Activated CD4-positive, alpha-beta T cell treated with anti-CD3 and anti-CD28 coated beads, Interleukin-2, amount 50 U/mL, for 16 hours (primary cell): ENCODE data around the gene BIK.

Source experiments
- DNase-seq: peaks from one replicate; pipeline ENCODE4 v3.0.0-alpha.2; 2020

The BIK gene

GRCh38 chr22:43106302-43106701 is 4.2 kb upstream of the BIK start:
- no peak for DNase-seq

- DNase-seq = no peak
These were observed 1.0 kb upstream of the BIK start for GRCh38 chr22:43109511-43109910.

GRCh38 chr22:43109921-43110443 is 568 bp upstream of the BIK start:
- DNase-seq = no peak

- peak; percentile 10 for DNase-seq
These were observed 525 bp downstream of the BIK start for GRCh38 chr22:43110927-43111623.

- no peak for DNase-seq
These were observed 3.1 kb downstream of the BIK start for GRCh38 chr22:43113526-43114251.

- DNase-seq = no peak
These were observed 4.4 kb downstream of the BIK start for GRCh38 chr22:43114958-43115357.

GRCh38 chr22:43116932-43117331 is 6.4 kb downstream of the BIK start:
- no peak for DNase-seq

GRCh38 chr22:43118024-43118849 is 7.7 kb downstream of the BIK start:
- DNase-seq = no peak

- no peak for DNase-seq
These were observed 8.5 kb downstream of the BIK start for GRCh38 chr22:43118953-43119458.

- no peak for DNase-seq
These were observed 16.1 kb downstream of the BIK start for GRCh38 chr22:43126501-43127165.

GRCh38 chr22:43127166-43127908 is 16.8 kb downstream of the BIK start:
- DNase-seq = no peak

GRCh38 chr22:43128116-43128515 is 17.6 kb downstream of the BIK start:
- no peak for DNase-seq

GRCh38 chr22:43128928-43129424 is 18.4 kb downstream of the BIK start:
- DNase-seq = no peak

- DNase-seq = no peak
These were observed 19.2 kb downstream of the BIK start for GRCh38 chr22:43129426-43130425.

- no peak for DNase-seq
These were observed 21.4 kb downstream of the BIK start for GRCh38 chr22:43131773-43132501.

GRCh38 chr22:43133401-43133800 is 22.9 kb downstream of the BIK start:
- DNase-seq = no peak

GRCh38 chr22:43134553-43134952 is 24.0 kb downstream of the BIK start:
- DNase-seq = no peak

- DNase-seq = no peak
These were observed 25.0 kb downstream of the BIK start for GRCh38 chr22:43135565-43135964.

- DNase-seq = peak; percentile 35
These were observed 25.7 kb downstream of the BIK start for GRCh38 chr22:43136255-43136654.

- no peak for DNase-seq
These were observed 26.3 kb downstream of the BIK start for GRCh38 chr22:43136801-43137200.
